Gastroesophageal sphincter (tissue), 3 donors: Measurements from ENCODE around the gene STH.

Experiments
- POLR2AphosphoS5 ChIP-seq: sonication (generic); formaldehyde crosslinking; IDR thresholded peaks from one replicate; pipeline ENCODE4 v1.6.1; 2017; ENCODE audit warnings: antibody characterized with exemption
- TF ChIP-seq, protein P1 (sequence below), 4 experiments: fragments of 200-600 bp in 2 of 4; fragments of 450-650 bp in 2 of 4; sonication (generic) in 1 of 4; IDR thresholded peaks; one replicate each; pipeline ENCODE4 v1.5.1; 2017 to 2019; ENCODE audit warnings: antibody characterized with exemption in 4 of 4, mild to moderate bottlenecking in 2 of 4, moderate library complexity in 2 of 4

DNA sequence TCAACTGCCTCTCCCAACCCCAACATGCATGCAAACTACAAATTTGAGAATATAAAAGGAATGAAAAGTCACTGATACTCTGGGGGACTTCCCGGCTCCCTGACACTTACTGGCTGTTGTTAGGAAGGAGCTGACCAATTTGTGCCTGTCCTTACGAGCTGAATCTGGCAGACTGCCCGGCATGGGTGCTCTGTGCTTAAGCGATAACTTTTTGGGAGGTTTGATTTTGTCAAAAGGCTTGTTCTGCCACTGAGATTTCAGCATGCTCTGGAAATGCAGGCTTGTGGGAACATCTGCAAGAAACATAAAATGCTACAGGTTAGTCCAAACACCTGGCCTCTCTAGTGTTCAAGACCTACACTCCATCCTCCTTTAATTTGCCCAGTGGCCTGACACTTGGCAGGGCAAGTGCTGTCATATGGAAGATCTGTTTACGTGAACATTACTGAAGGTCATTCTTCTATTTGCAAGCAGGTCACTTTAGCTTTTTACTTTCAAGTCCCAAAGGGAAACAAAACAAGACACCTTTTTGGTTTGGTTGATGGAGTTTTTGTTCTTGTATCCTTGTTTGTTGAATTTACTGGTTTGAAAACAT lies 40.6 kb downstream of the STH start:
- TF ChIP-seq POLR2AphosphoS5 = no peak
- TF ChIP-seq, protein P1, sequence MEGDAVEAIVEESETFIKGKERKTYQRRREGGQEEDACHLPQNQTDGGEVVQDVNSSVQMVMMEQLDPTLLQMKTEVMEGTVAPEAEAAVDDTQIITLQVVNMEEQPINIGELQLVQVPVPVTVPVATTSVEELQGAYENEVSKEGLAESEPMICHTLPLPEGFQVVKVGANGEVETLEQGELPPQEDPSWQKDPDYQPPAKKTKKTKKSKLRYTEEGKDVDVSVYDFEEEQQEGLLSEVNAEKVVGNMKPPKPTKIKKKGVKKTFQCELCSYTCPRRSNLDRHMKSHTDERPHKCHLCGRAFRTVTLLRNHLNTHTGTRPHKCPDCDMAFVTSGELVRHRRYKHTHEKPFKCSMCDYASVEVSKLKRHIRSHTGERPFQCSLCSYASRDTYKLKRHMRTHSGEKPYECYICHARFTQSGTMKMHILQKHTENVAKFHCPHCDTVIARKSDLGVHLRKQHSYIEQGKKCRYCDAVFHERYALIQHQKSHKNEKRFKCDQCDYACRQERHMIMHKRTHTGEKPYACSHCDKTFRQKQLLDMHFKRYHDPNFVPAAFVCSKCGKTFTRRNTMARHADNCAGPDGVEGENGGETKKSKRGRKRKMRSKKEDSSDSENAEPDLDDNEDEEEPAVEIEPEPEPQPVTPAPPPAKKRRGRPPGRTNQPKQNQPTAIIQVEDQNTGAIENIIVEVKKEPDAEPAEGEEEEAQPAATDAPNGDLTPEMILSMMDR (IDR thresholded peaks at IDR 0.05) = no peak
